GM19351 (cell line): ENCODE results near the gene ZIC4.

Experiments
- ATAC-seq: cut with Tn5 transposase; IDR thresholded peaks from one replicate; pipeline ENCODE4 v1.9.1; 2021; ENCODE audit warnings: mild to moderate bottlenecking, moderate library complexity; ENCODE audit not compliant: unreplicated experiment

The ZIC4 gene

DNA sequence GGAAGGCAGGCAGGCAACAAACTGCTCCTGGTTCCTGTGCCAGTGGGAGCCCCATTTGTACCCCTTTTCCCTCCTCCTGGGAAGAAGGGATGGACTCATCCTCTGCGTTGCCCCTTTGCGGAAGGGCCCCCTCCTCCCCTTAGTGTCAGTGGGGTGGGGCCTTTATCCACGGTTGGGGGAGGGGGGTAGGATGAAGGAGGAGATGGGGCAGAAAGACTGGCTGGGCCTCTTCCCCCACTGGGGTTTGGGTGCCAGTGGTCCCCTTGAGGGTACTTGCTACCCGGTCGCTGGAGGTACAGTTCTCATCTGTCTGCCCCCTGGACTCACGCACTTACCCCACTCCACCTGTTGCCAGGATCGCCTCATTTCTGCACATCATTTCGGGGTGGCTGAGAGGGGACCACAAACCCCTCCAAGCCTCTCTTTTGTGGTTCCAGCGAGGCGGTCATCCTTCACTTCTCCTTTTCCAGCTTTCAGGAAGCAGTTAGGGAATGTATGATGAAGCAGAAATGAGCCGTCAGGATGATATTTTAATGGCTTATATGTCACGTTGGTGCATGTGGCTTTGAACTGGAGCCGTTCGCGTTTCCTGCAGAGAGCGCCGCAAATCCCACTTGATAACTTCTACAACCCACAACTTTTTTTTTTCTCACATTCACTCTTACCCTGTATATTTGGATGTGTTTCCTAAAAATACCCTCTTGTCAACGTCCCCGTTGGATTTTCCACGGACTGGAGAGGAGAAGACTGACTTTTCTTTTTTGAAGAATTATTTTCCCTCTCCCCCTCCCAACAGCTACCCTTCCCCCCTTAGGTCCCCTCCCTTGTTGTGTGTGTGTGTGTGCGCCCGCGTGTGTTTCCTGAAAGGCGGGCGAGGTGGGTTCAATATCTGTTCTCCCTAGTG, at the start of gene ZIC4:
Gene ZIC4 (minus strand): TSS at position 516 of the 904 bp plus-strand sequence. CDS start 3,746 bp downstream, outside the sequence.
- no peak for ATAC-seq

DNA sequence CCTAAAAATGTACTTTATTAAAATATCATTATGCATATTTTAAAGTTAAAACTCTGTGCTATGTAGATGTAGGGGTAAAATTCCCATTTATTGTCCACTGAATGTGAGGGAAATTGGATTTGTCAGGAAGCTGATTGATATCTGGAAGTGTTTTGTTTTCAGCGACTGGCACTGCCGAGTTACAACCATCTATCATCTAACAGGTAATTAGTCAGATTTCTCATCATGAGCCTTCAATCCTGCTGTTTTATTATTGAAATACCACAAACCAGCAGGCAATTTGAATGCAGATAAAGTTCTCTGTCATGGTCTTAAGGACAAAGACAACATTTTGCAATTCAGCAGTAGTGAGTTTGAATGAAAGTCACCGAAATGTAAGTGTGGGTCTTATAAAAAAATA, 43.3 kb upstream of the ZIC4 start:
- ATAC-seq, result no peak

DNA sequence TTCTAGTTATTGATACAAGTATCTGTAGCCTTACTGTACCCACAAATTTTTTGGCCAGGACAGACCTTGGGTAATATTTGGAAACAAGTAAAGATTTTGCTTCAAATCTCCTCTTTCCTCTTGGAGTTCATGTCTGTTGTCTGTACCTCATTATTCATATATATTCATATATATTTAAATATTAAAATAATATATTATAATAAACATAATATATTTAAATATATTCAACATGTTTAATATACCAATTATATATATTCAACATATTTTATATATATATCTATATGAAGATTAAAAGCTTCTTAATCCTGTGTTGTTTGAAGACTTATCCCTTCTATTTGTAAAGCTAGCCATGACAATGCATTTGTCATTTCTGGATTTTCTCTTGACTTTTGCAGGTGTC, 40.9 kb upstream of the ZIC4 start:
- no peak for ATAC-seq

DNA sequence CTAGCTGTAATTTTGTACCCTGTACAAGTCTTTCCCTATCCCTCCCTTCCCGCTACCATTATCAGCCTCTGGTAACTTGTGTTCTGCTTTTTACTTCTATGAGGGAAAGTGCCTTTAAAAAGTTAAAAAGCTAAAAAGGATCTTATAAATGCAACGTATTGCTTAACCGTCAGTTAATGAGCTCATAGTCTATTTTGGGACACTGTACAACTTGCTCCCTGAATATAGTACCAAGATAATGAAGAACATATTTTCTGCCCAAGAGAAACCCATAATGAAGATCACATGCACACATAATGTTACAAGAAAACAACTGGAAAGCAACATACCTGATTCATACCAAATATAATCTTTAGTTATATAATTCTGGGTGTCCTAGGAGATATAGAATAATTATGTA, 25.4 kb upstream of the ZIC4 start:
- ATAC-seq, result no peak

DNA sequence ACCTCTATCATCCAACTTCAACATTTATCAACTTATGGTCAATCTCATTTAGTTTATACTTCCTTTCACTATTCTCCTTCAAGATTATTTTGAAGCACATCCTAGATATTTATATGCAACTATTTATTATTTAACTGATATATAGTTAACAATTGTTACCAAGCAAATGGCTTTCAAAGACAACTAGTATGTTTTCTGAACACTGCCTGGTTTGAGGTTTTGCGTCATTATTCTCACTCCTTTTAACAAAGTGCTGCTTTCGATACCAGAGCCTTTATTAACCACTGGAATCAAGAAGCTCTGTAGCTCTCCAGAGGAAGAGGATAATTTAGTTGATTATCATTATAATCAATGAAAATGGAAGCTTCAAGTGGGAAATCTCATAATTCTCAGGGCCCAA, 22.4 kb upstream of the ZIC4 start:
- ATAC-seq, result no peak

DNA sequence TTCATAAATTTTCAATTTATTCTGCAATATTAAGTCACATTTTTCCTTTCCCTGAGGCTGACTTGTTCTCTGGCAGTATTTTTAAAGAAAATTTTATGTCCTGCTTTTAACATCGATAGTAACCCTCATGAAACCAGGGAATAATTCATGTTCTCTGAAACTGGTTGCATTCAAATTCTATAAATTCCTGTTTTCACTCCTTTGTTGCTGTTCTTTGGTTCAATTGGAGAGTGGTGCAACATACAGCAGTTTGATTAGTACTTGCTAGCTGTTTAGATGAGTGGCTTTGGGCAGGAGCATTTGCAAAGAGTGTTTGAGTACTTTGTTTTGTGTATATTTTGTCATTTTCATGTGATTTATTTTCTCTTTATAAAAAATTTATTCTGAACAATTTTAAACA, 22.0 kb upstream of the ZIC4 start:
- ATAC-seq, result no peak

DNA sequence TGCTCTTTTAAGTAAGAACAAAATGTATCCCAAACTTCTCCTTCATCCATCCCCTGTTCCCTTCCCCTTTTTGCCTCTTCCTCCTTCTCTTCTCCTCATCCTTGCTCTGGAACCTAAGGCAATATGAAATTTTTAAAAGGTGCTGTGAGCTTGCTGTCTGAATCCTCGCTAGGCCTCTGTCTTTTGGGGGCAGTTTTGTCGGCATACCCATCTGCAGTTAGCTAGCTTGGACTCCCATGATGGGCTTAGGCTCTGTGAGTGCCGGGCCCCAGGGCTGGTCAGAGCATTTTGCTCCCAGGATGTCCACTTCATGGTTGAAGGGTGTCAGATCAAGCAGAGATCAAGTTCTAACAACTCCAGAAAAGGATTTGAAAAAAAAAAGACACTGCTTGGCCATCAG, 21.4 kb upstream of the ZIC4 start:
- ATAC-seq, result no peak

DNA sequence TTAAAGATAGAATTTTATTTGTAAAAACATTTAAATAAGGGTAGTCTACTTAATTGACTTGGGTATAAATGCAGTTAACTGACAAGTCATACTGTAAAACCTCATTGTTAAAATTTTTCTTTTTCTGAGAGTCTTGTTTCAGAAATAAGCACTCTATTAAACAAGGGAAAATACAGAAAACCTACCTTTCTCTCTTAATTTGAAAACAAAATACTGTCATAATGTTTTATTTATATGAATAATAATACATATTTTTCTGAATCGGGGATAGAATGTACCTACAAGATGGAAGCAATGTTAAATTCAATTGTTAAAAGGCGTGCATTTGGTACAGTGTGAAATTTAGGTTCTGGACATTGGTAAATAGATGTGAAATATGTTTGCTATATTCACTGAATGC, 20.6 kb upstream of the ZIC4 start:
- ATAC-seq, result no peak

DNA sequence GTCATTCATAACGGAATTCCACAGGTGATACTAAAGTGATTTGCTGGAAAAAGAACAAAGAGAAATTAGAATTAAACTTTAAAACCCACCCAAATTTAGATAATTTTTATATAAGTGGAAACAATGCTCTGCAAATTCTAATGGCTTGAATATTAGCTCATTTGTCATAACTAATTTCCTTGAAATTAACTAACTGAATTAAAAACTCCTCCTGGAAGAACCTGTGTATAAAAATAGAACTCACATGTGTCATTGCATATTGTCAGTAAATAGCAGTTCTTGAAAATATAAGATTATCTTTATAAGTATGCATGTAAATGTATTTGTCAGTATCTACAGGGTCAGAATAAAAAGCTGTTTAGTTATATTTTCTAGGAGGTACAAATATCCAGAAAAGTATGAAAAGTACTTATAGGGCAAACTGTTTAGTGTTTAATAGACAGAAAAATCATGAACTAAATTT, 19.1 kb upstream of the ZIC4 start:
- ATAC-seq, result no peak

DNA sequence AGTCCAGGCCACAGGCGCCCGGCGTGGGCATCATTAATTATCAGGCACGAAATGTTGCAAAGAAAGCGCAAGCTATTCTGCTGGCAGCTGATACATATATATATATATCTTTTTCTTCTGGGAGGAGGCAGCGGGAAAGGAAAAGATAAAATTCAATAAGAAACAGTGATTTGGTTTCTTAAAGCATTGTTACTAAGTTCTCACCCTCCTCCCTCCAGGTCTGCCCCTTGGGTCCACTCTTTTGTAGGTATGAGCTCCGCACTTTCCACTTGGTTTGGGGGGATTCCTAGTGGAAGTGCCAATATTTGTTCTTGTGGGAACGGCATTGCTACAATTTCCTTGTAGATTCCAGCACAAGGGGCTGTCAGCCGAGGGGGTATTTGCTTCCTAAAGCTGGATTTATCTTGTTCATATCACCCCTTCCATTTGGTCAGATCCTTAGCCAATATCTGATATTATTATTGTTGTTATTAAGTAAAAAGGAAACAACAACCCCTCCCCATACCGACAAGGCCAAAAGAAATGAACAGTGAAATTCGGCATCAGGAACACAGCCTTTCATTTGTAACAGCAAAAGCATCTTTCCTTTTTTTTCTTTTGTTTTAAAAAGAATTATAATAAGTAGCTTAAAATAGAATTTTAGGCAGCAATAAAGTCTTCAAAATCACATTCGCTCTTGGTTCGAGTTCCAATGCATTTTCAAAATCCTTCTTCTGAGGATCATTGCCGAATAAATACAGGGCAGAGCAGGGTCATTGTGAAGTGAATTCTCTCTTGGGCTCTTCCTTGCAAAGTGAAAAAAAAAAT, 18.4 kb upstream of the ZIC4 start:
- no peak for ATAC-seq

DNA sequence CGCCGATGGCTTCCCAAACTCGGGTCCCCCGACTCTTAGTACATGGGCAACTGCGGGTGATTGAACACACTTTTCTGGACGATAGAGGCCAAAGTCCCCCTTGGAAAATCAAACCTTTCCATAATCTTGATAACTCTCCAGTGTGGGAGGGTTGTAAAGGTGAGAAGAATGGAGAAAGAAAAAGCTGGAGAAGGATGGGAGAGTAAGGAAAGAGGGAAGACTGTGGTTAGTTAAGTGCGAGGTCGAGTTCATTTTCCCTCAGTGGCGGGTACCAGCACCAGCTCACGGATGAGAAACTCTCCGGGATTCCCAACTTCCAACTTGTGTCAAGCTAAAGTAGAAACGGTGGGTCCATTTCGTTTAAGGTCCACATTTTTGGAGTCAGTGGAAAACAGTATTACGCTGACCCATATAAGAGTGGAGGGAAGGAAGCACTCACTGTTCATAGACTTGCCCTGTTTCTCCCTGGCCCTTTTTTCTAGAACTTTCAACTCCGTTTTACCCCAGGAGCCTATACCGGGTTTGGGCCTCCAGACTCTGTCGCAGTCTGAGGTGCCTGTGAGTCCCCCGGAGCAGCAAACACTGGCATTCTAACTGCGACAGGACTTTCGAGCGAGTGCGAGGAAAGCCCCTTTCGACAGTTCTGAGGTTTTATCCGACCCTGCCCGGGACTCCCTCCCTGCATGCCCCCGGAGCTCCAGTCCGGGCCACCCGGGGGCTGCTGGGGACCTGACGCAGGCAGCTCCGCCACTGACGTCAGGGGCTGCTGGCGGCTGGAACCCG, 17.6 kb upstream of the ZIC4 start:
- no peak for ATAC-seq

DNA sequence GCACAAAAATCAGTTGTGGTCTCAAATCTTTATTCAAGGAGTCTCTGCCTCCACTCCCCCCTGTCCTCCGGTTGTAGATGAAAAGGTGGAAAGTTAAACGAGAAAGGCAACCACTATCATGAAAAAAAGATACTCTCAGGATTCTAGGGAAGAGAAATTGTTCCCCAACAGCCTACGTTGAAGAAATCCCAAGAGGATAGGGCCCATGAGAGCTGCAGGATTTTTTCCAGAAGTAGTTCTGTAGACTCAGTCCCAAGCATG, 17.1 kb upstream of the ZIC4 start:
- ATAC-seq, result no peak

DNA sequence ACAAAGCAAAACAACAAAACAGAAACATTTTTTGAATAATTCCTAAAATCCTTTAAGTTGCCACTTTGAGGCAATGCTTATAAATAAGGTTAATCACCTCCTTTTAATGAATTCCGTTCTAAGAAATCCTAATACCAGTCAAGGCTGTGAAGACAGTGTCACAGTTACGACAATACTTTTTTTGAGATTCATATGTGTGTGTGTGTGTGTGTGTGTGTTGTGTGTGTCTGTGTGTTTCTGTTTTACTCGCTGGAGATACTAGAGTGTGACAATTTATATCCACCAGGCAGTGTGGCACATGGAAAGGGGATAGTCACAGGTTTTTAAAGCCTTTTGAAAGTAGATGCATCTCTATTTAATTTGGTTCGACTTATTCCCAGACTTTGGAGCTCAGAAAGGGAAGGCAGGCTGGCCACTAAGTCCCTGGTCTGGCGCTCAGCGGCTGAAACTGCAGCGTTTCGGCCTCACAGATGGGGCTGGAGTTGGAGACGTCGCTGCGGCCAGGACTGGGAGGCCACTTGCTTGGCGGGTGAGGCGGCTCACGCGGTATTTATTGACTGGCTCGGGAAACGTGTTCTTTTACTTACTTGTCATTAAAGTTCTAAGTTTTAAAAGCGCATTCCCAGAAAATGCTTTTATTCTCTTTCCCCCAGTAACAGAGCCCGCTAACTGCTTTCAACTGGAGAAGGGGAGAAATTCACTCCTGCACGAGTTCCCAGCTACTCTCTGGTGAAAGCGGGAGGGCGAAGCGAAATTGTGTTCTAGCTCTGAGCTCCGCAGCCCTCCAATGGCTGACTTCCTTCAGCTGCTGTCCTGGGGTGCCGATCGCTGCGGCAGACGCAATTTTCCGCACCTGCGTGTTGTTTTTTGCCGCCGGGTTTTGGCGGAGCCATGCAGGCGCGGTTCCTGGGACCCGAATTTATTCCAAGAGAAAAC, 16.5 kb upstream of the ZIC4 start:
- ATAC-seq, result no peak

DNA sequence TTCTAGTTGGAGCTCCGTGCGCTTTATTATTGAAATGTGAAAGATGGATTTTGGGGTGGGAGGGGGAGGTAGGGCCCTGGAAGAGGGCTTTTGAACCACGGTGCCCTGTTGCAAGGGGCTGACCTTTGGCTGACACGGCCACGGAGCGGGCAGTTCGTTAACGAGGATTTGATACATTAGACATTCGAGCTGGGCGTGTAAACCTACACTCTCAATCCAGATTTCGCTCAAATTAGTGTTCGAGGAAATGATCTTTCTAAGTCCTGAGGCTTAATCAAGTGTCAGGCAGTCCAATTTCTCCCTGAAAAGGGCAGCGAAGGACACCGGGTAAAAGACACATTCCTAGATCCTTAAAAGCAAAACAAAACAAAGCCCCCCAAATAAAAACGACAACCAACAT, 15.9 kb upstream of the ZIC4 start:
- no peak for ATAC-seq

DNA sequence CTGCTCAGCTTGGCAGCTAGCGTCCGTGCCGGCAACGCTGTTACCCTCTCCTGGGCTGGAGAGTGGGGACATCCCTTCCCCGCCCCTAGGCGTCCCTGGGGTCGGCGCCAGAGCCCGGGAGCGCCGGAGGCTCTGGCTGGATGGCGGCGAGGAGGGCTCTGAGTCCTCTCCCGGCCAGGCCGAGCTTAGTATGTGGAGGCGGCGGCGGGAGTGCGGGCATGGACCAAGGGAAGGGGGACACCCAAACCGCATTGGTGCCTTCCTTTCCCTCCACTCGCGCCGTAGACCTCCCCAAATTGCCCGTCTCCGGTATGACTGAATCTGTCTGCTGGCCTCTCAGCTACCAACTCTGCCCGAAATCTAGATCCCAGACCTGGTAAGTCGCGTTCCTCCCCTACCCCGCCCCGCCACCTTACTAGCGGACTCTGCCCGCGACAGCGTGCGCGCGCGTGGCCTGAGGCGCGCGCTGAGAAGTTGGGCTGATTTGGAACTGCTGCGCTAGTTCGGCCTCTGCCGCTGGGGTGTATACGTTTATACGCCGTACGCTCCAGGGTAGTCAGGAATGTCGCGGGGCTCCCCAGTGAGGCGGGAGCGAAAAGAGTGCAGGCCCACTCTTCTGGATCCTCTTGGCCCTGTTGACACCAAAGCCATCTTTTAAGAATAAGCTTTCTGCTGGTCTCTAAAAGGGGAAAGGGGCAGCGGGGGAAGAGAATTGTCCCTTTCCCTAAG, 15.0 kb upstream of the ZIC4 start:
- no peak for ATAC-seq

DNA sequence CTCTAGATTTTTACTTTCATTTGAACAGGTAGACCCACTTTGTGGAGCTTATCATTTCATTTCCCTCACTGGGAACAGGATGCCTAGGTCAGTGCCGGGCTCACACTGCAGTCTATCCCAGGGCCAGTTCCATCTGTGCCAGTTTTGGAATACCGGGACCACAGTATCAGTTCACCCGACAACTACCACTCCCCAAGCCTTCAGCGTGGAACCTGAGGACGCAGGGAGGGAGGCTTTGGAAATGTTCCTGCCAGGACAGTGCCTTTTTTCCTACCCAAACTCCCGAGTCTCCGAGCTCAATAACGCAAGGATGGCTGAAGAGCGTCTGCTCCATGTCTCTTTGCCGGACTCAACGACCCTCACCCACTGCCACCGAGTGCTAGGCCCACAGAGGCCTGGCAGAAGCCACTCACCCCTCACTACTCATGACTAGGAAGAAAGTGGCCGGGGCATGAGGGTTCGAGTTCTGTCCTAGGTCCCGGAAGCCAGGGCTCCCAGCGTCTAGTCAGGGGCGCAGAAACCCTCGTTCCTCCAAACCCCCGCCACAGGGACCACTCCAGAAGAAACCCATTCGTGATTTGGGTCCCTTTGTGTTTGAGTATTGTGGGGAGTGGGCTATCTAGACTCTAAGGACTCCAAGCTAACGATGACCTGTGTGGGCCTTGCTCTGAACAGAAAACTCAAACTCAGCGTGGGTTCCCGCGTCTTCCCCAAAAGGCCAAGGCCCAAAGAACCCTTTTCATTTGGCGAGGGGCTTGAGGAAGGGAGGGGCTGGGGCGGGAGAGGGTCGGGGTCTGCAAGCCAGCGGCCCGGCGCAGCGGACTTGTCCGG, 14.2 kb upstream of the ZIC4 start:
- no peak for ATAC-seq

DNA sequence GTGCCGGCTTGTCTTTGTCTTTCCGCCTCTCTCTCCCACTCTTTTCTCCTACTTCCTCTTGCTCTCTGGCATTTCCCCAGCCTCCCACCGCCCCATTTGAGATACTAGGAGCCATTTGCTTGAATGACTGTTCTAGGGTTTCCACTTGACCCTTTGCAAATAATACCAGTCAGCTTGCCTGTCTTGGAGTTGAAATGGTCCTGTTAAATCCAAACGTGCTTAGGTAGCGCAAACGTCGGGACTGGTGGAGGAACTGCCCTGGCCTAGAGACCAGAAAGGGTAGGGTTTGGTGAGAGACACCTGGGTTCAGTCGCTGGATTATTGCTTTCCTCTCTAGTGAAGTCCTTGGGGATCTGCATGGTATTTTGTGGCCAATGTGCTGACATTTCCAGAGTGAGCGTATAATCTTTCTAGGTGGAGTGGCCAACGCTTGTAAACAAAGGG, 13.5 kb upstream of the ZIC4 start:
- ATAC-seq, result no peak

DNA sequence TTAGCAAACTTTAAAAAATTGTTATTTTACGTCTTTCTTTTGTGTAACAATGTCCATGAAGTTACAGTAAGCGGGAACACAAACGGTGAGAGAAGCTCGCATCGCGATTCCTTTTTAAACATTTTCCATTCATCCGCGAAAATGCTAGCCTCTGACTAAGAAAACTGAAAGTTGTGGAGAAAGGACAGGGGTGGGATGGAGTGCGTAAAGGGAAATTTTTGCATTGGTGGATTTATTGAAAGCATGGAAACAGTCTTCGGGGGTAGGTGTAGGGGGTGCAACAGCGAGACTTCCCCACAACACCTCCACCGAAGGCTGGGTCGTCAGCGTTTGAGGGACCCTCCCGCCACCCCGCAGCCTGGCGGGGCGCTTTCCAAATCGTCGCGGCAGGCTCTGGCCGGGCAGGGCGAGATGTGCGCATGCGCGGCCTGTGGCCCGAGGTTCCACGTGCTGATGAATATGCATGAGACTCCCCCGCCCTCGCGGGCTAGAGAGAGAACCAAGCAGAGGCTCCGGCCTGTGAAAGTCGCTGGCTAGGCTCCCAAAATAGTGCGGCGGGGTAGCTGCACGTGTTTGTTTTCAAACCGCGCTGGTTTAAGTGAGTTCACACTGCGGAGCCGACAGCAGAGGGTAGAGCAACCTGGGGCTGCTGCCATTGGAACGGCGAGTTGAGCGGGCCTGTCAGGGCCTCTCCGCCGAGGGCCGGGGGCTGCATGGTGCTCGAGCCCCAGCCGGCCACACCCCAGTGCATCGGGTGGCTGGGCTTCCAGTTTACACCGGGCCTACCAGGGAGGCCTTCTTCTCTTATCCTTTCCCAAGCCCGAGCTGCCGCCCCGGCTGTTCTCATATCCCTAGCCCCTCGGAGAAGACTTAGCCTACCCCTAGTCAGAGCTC, 12.7 kb upstream of the ZIC4 start:
- no peak for ATAC-seq
